ENCODE results near the gene PDCD7. TPM values are rescaled to one million over a fixed set of nuclear protein-coding genes. Genes with fewer than 3 reads are reported as not detected.

The PDCD7 gene
- total RNA-seq, 1 experiment from 2014 or later: 29.1 TPM

DNA sequence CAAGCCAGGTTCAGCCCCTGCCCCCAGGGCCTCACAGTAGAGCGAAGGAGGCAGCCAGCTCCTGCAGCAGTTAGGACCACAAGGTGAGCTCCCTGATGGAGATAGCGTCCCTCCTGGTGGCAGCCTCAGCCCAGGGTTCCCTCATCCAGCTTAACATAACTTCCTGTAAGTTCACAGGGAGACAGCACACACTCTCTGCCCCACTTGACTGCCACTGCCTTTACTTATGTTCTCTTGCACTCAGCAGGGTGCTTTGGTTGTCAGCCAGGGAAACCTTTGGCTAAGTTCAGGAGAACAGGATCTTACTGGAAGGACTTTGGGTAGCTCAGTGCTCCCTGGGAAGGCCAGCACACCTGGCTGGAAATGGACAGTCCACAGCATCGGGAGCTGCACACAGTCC, 46.2 kb downstream of the PDCD7 start:
- intact Hi-C loops (cut with micrococcal nuclease; ENCODE audit: unreplicated experiment): no loop called here

DNA sequence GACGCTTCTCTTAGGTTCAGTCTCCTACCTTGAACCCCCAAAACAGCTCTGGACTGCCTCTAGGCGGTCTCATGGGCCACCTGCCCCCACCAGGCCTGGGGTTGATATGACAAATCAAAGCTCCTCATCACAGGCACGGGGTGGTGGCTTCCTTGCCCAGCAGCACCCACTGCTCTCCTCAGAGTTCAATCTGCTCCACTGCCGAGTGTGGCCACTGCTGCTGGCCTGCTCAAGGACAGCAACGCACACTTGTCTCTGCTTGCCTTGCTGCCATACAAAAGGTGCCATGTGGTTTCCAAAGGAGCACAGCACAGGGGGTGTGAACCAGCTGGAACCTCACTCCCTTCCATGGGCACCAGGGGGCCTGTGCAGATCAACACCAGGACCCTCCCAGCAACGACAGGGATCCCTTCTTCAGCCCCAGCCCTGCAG, 46.9 kb downstream of the PDCD7 start:
- H3K9me2 ChIP-seq (ENCODE audit: insufficient read depth): no peaks in the 10 kb centered on the region
- H3K4me2 ChIP-seq: no peak overlapping the region
- BruUV-seq (replicated peaks): no TSS peak
- no peaks in the 10 kb centered on the region for H3K4me1 ChIP-seq (replicated peaks; ENCODE audit: insufficient read depth)
- ChIA-PET CTCF (interaction anchor here (0.8 to 1.1 kb wide), 2 partner anchors 14 to 53 kb away, joined by 3 read pairs; no protein-coding TSS in a partner anchor), POLR2A (ENCODE audit: unreplicated experiment) (no interaction called here)
- H3K36me3 ChIP-seq (ENCODE audit: low read depth): no peaks in the 10 kb centered on the region
- TF ChIP-seq, protein P1, sequence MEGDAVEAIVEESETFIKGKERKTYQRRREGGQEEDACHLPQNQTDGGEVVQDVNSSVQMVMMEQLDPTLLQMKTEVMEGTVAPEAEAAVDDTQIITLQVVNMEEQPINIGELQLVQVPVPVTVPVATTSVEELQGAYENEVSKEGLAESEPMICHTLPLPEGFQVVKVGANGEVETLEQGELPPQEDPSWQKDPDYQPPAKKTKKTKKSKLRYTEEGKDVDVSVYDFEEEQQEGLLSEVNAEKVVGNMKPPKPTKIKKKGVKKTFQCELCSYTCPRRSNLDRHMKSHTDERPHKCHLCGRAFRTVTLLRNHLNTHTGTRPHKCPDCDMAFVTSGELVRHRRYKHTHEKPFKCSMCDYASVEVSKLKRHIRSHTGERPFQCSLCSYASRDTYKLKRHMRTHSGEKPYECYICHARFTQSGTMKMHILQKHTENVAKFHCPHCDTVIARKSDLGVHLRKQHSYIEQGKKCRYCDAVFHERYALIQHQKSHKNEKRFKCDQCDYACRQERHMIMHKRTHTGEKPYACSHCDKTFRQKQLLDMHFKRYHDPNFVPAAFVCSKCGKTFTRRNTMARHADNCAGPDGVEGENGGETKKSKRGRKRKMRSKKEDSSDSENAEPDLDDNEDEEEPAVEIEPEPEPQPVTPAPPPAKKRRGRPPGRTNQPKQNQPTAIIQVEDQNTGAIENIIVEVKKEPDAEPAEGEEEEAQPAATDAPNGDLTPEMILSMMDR (conservative IDR thresholded peaks at IDR 0.05): 0 out of 2 replicates have a peak, but pooled peaks have one; percentile 44
- TF ChIP-seq EZH2 (IDR thresholded peaks at IDR 0.05; ENCODE audit: low read depth): no peak
- H3K9me3 ChIP-seq (ENCODE audit: insufficient read depth, low read depth): no peaks in the 10 kb centered on the region
- no peak for DNase-seq
- no peaks in the 10 kb centered on the region for H4K20me1 ChIP-seq (ENCODE audit: insufficient read depth)
- H2AFZ ChIP-seq: no peak overlapping the region
- H3K27ac ChIP-seq: no peak overlapping the region
- H3F3A ChIP-seq (ENCODE audit: insufficient read depth, low read depth): no peaks in the 10 kb centered on the region
- no peak overlapping the region for H3K4me3 ChIP-seq
- intact Hi-C loops (cut with micrococcal nuclease; ENCODE audit: unreplicated experiment): loop anchor here (1.0 kb wide), 2 partner anchors 32 to 53 kb away; no protein-coding TSS in a partner anchor
- peaks cover 3% of the 10 kb centered on the region; the same call in 1 of the 2 replicates for H3K27me3 ChIP-seq (ENCODE audit: insufficient read depth, low read depth)
- H3K79me2 ChIP-seq (ENCODE audit: low read depth): no peaks in the 10 kb centered on the region

More for the DNA sequence above, 46.2 kb downstream of the PDCD7 start:
- ChIA-PET POLR2A (ENCODE audit: unreplicated experiment) (interaction anchor here (0.5 to 0.6 kb wide), 3 partner anchors 16 to 106 kb away, joined by 4 to 7 read pairs (median 7); no protein-coding TSS in a partner anchor), CTCF (interaction anchor here (0.8 kb wide), 1 partner anchor 54 kb away, joined by 3 read pairs; no protein-coding TSS in a partner anchor)
- no peak overlapping the region for H2AFZ ChIP-seq
- DNase-seq: no peak
- H3K4me1 ChIP-seq (replicated peaks; ENCODE audit: insufficient read depth): no peaks in the 10 kb centered on the region
- H3F3A ChIP-seq (ENCODE audit: insufficient read depth, low read depth): no peaks in the 10 kb centered on the region
- no peaks in the 10 kb centered on the region for H3K36me3 ChIP-seq (ENCODE audit: low read depth)
- H3K27me3 ChIP-seq (ENCODE audit: insufficient read depth, low read depth): peaks cover 3% of the 10 kb centered on the region; the same call in 1 of the 2 replicates
- no peaks in the 10 kb centered on the region for H3K9me2 ChIP-seq (ENCODE audit: insufficient read depth)
- H3K27ac ChIP-seq: no peak overlapping the region
- TF ChIP-seq, protein P1 (conservative IDR thresholded peaks at IDR 0.05): no peak
- TF ChIP-seq EZH2 (IDR thresholded peaks at IDR 0.05; ENCODE audit: low read depth): no peak
- H3K4me3 ChIP-seq: no peak overlapping the region
- no peaks in the 10 kb centered on the region for H3K79me2 ChIP-seq (ENCODE audit: low read depth)
- BruUV-seq (replicated peaks): no TSS peak
- H3K9me3 ChIP-seq (ENCODE audit: insufficient read depth, low read depth): no peaks in the 10 kb centered on the region
- H3K4me2 ChIP-seq: no peak overlapping the region
- no peaks in the 10 kb centered on the region for H4K20me1 ChIP-seq (ENCODE audit: insufficient read depth)

DNA sequence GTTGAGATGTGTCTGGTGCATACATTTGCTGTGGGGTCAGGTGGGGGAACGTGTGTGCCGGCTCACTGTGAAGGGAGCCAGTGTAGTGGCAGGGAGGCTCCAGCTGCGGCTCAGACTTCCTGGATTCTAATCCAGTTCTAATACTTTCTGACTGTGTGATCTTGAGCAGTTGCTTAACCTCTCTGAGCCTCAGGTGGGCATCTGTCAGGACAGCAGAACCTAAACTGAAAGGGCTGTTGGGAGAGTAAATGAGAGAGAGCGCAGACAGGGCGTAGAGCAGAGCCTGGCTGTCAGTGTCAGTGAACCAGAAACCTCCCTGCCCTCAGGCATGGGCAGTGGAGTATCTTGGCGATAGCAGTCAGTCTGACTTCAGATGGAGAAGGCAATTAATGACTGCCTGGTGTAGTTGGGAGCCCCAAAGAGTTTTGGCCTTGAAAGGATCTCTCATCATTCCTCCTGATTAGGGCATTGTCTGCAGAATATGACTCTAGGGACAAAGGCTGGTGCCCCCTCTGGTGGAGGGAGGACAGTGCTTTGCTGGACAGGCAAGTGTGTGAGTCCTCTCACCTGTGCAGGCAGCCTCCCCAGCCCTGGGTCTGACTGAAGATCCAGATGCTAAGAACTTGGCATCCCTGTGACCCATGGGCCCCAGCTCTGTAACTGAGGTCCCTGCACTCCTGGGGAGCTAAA, 47.5 kb downstream of the PDCD7 start:
- Histone ChIP-seq H3K27ac (no peak overlapping the region), H3K79me2 (ENCODE audit: low read depth) (no peaks in the 10 kb centered on the region), H2AFZ (no peak overlapping the region), H3K36me3 (ENCODE audit: low read depth) (no peaks in the 10 kb centered on the region), H4K20me1 (ENCODE audit: insufficient read depth) (no peaks in the 10 kb centered on the region), H3K4me1 (replicated peaks; ENCODE audit: insufficient read depth) (no peaks in the 10 kb centered on the region), H3F3A (ENCODE audit: insufficient read depth, low read depth) (no peaks in the 10 kb centered on the region), H3K9me3 (ENCODE audit: insufficient read depth, low read depth) (no peaks in the 10 kb centered on the region), H3K4me3 (no peak overlapping the region), H3K27me3 (ENCODE audit: insufficient read depth, low read depth) (peaks cover 3% of the 10 kb centered on the region; the same call in 1 of the 2 replicates), H3K9me2 (ENCODE audit: insufficient read depth) (no peaks in the 10 kb centered on the region), H3K4me2 (no peak overlapping the region)
- TF ChIP-seq, protein P1 (conservative IDR thresholded peaks at IDR 0.05): peak; percentile 72
- no peak for TF ChIP-seq EZH2 (IDR thresholded peaks at IDR 0.05; ENCODE audit: low read depth)
- BruUV-seq (replicated peaks): no TSS peak
- DNase-seq: peak in 1 of 2 experiments; percentile 46
- CTCF ChIA-PET: interaction anchor here (1.1 kb wide), 1 partner anchor 15 kb away, joined by 3 read pairs; no protein-coding TSS in a partner anchor
- intact Hi-C loops (cut with micrococcal nuclease; ENCODE audit: unreplicated experiment): loop anchor here (1.0 kb wide), 2 partner anchors 32 to 53 kb away; no protein-coding TSS in a partner anchor
- POLR2A ChIA-PET (ENCODE audit: unreplicated experiment): no interaction called here
